Endothelial cell of umbilical vein (primary cell): ENCODE results near the gene TM7SF2. TPM values are rescaled to one million over a fixed set of nuclear protein-coding genes. Genes with fewer than 3 reads are reported as not detected.

Experiments used
- BruUV-seq: library from RNA; stranded (reverse); fragments of 400-500 nt; replicated peaks from 2 replicates; lab custom pipeline; 2021; lab: Mats Ljungman, UMichigan
- CTCF ChIA-PET: fragments of 300-600, 350-600 bp; sonication (Branson Sonifier 250); formaldehyde crosslinking; loops from one replicate; lab custom pipeline; 2021; ENCODE audit warnings: antibody characterized with exemption, inconsistent platforms; lab: Charles Lee
- POLR2A ChIA-PET: fragments of 300-600, 350-600 bp; sonication (Branson Sonifier 250); formaldehyde crosslinking; loops from one replicate; lab custom pipeline; 2021; ENCODE audit warnings: antibody characterized with exemption, inconsistent platforms; lab: Charles Lee
- DNase-seq: peaks from one replicate; pipeline ENCODE4 v3.0.0-alpha.2; 2011; ENCODE audit warnings: low read depth, low spot score
- FAIRE-seq: peaks from 2 replicates; lab custom pipeline; 2011; peaks lifted over from hg19 to GRCh38; lab: Jason Lieb, UNC
- H2AFZ ChIP-seq: 2 replicates; pipeline ENCODE4 v1.6.0; 2012; ENCODE audit warnings: low read depth, low read length, control low read depth, inconsistent platforms
- H3K27ac ChIP-seq: 2 replicates; pipeline ENCODE4 v1.5.1; 2011; ENCODE audit warnings: low read depth, mild to moderate bottlenecking, control low read depth, low read length, moderate library complexity; ENCODE audit not compliant: insufficient read depth
- H3K27me3 ChIP-seq, 2 experiments: 2 replicates each; pipeline versions ENCODE4 v1.6.0 to v1.6.1; 2011; ENCODE audit warnings: low read length in 2 of 2, mixed read lengths in 1 of 2; ENCODE audit not compliant: control insufficient read depth in 2 of 2, insufficient read depth in 2 of 2
- H3K36me3 ChIP-seq, 2 experiments: 2 replicates in 1 of 2; 3 replicates in 1 of 2; pipeline ENCODE4 v1.5.1; 2011; ENCODE audit warnings: low read length in 2 of 2, mild to moderate bottlenecking in 1 of 2, moderate library complexity in 1 of 2; ENCODE audit not compliant: control insufficient read depth in 2 of 2, insufficient read depth in 2 of 2; ENCODE audit errors: extremely low read depth in 1 of 2
- H3K4me1 ChIP-seq: 3 replicates; pipeline ENCODE4 v1.5.1; 2011; ENCODE audit warnings: mild to moderate bottlenecking, low read length; ENCODE audit not compliant: control insufficient read depth, insufficient read depth; ENCODE audit errors: extremely low read depth
- H3K4me2 ChIP-seq: 2 replicates; pipeline ENCODE4 v1.6.1; 2011; ENCODE audit warnings: low read length, control low read depth, mixed read lengths; ENCODE audit not compliant: insufficient read depth
- H3K4me3 ChIP-seq, 3 experiments: fragments of 200-600 bp in 1 of 3; sonication (generic), shearing (Covaris generic) in 1 of 3; replicated peaks in 1 of 3; 2 replicates each; pipeline ENCODE4 v1.5.1; 2011 to 2016; ENCODE audit warnings: control low read depth in 3 of 3, low read length in 3 of 3, mild to moderate bottlenecking in 2 of 3, inconsistent platforms in 1 of 3, low read depth in 1 of 3, moderate library complexity in 1 of 3; ENCODE audit not compliant: insufficient read depth in 1 of 3
- H3K79me2 ChIP-seq: 2 replicates; pipeline ENCODE4 v1.6.0; 2012; ENCODE audit warnings: low read length, inconsistent platforms; ENCODE audit not compliant: control insufficient read depth, insufficient read depth
- H3K9ac ChIP-seq: replicated peaks from 2 replicates; pipeline ENCODE3; 2011; ENCODE audit warnings: low read length, control low read depth; ENCODE audit not compliant: insufficient read depth; ENCODE audit errors: extremely low read depth
- H3K9me1 ChIP-seq: replicated peaks from 3 replicates; pipeline ENCODE4 v1.6.0; 2011; ENCODE audit warnings: mild to moderate bottlenecking, low read length; ENCODE audit not compliant: control insufficient read depth, insufficient read depth; ENCODE audit errors: extremely low read depth
- H3K9me3 ChIP-seq: replicated peaks from 2 replicates; pipeline ENCODE4 v1.5.1; 2012; ENCODE audit warnings: low read length, inconsistent platforms; ENCODE audit not compliant: control insufficient read depth, insufficient read depth
- H4K20me1 ChIP-seq: replicated peaks from 2 replicates; pipeline ENCODE3; 2011; ENCODE audit warnings: mild to moderate bottlenecking, low read length; ENCODE audit not compliant: control insufficient read depth, insufficient read depth; ENCODE audit errors: extremely low read depth
- EZH2 ChIP-seq: IDR thresholded peaks from 2 replicates; pipeline ENCODE4 v1.6.1; 2012; ENCODE audit warnings: borderline replicate concordance, low read depth, mild to moderate bottlenecking, moderate library complexity, low read length, inconsistent platforms; ENCODE audit not compliant: severe bottlenecking
- FOS ChIP-seq: IDR thresholded peaks from 2 replicates; pipeline ENCODE4 v1.6.1; 2011; ENCODE audit warnings: mild to moderate bottlenecking, low read length, moderate library complexity, borderline replicate concordance; ENCODE audit not compliant: insufficient read depth
- GATA2 ChIP-seq: IDR thresholded peaks from 2 replicates; pipeline ENCODE4 v1.7.0; 2011; ENCODE audit warnings: low read depth, mild to moderate bottlenecking, moderate library complexity, mixed read lengths, low read length; ENCODE audit not compliant: insufficient read length, insufficient read depth
- JUN ChIP-seq: IDR thresholded peaks from 2 replicates; pipeline ENCODE4 v1.6.1; 2011; ENCODE audit warnings: borderline replicate concordance, low read depth; ENCODE audit not compliant: insufficient read length, insufficient read depth
- MYC ChIP-seq: IDR thresholded peaks from one replicate; pipeline ENCODE4 v1.6.1; 2011; ENCODE audit warnings: mild to moderate bottlenecking, low read depth, low read length
- POLR2A ChIP-seq: IDR thresholded peaks from 2 replicates; pipeline ENCODE4 v1.6.1; 2012; ENCODE audit warnings: low read depth, mild to moderate bottlenecking, control low read depth, low read length
- POLR2AphosphoS5 ChIP-seq: IDR thresholded peaks from 2 replicates; pipeline ENCODE4 v1.6.1; 2012; ENCODE audit warnings: low read depth, mild to moderate bottlenecking, control low read depth, low read length, moderate library complexity; ENCODE audit not compliant: insufficient read depth
- dilution Hi-C: fragments of 300-500 bp; cut with MboI; formaldehyde crosslinking; loops from one replicate; pipeline ENCODE4 v1.15.0; 2019; ENCODE audit warnings: low sequenced_read_pairs; ENCODE audit not compliant: extremely low pct_ligation_motif_present
- intact Hi-C: fragments of 100-400 bp; cut with micrococcal nuclease; formaldehyde crosslinking; loops from one replicate; pipeline ENCODE4 v1.10.0; 2022
- polyA plus RNA-seq, 4 experiments: library from polyadenylated mRNA; depleted of rRNA in 3 of 4; stranded (reverse) in 3 of 4; unstranded in 1 of 4; fragments of >200 nt; gene quantifications; 2 replicates each; pipeline versions ENCODE4 v1.2.1 to v1.2.3, GENCODE V29; 2011 to 2012; ENCODE audit warnings: missing spikeins in 1 of 4
- total RNA-seq: library from RNA; stranded (reverse); gene quantifications from 2 replicates; pipeline ENCODE4 v1.2.3, GENCODE V29; 2021
- TF ChIP-seq, protein P1 (sequence below): IDR thresholded peaks from 2 replicates; pipeline ENCODE4 v1.6.1; 2011; ENCODE audit not compliant: insufficient read depth, insufficient read length
- TF ChIP-seq, protein P2 (sequence below), 2 donors: IDR thresholded peaks; 1 replicate in 1 of 2; 2 replicates in 1 of 2; pipeline ENCODE4 v1.5.1; 2011; ENCODE audit warnings: low read length in 2 of 2, mild to moderate bottlenecking in 2 of 2, moderate library complexity in 2 of 2, control low read depth in 1 of 2, inconsistent platforms in 1 of 2, low read depth in 1 of 2; ENCODE audit not compliant: insufficient read depth in 1 of 2; ENCODE audit errors: extremely low read depth in 1 of 2

The TM7SF2 gene
- total and polyA plus RNA-seq, 2 donors (not counting 3 experiments of a cell fraction or from before 2014, with no cell fraction given), result 11.6 to 47.1 TPM

DNA sequence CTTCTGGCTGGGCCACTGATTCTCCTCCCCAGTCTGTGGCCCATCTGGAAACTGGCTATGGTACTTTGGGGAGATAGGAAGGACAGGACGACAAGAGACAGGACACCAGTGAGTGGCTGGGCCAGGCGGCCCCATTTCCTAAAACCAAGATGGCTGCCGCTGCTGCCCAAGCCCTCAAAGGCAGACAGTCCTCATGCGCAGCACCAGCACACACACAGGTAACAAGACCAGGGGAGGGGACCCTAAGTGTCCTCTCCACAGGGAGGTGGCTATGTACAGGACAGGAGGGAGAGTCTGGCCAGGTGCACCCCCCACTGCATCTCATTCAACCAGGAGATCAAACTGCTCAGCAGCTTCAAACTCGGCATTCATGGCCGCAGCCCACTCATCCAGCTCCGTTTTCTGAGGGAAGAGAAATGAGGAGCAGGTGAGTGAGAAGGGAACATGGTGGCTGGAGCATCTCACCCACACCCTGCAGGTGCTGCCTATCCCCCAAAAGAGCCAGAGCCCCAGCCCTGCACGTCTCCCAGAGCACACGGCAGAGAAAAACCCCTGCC is 32.8 kb upstream of the TM7SF2 start:
- Histone ChIP-seq H4K20me1 (no peaks in the 10 kb centered on the region), H3K27me3 (no peaks in the 10 kb centered on the region), H3K36me3 (peaks cover 0 to 3% of the 10 kb centered on the region in 2 experiments), H3K27ac (no peak overlapping the region), H3K4me2 (no peak overlapping the region), H3K9me3 (no peaks in the 10 kb centered on the region), H3K79me2 (peaks cover 28% of the 10 kb centered on the region), H2AFZ (no peak overlapping the region), H3K9me1 (no peaks in the 10 kb centered on the region), H3K9ac (no peak overlapping the region), H3K4me3 (no peak overlapping the region), H3K4me1 (peaks cover 9% of the 10 kb centered on the region)
- FAIRE-seq, result no peak
- CTCF ChIA-PET, result no interaction called here
- POLR2A ChIA-PET, result no interaction called here
- no peak for DNase-seq
- BruUV-seq, result no TSS peak
- intact Hi-C loops (loop anchor here (1.0 kb wide), 2 partner anchors 52 to 66 kb away; partner anchors contain the start of gene SNX15), dilution Hi-C loops (no loop called here)
- TF ChIP-seq EZH2 (no peak), MYC (no peak), JUN (no peak), POLR2AphosphoS5 (no peak), FOS (no peak), POLR2A (no peak), GATA2 (no peak)
- TF ChIP-seq, protein P1, sequence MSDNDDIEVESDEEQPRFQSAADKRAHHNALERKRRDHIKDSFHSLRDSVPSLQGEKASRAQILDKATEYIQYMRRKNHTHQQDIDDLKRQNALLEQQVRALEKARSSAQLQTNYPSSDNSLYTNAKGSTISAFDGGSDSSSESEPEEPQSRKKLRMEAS, result no peak
- TF ChIP-seq, protein P2, sequence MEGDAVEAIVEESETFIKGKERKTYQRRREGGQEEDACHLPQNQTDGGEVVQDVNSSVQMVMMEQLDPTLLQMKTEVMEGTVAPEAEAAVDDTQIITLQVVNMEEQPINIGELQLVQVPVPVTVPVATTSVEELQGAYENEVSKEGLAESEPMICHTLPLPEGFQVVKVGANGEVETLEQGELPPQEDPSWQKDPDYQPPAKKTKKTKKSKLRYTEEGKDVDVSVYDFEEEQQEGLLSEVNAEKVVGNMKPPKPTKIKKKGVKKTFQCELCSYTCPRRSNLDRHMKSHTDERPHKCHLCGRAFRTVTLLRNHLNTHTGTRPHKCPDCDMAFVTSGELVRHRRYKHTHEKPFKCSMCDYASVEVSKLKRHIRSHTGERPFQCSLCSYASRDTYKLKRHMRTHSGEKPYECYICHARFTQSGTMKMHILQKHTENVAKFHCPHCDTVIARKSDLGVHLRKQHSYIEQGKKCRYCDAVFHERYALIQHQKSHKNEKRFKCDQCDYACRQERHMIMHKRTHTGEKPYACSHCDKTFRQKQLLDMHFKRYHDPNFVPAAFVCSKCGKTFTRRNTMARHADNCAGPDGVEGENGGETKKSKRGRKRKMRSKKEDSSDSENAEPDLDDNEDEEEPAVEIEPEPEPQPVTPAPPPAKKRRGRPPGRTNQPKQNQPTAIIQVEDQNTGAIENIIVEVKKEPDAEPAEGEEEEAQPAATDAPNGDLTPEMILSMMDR (IDR thresholded peaks at IDR 0.05; ENCODE audit: extremely low read depth in 1 of 2, insufficient read depth in 1 of 2, low read depth in 1 of 2, low read length in 2 of 2), result no peak
